ENCODE measurements around the gene MAPK10.

The MAPK10 gene

DNA sequence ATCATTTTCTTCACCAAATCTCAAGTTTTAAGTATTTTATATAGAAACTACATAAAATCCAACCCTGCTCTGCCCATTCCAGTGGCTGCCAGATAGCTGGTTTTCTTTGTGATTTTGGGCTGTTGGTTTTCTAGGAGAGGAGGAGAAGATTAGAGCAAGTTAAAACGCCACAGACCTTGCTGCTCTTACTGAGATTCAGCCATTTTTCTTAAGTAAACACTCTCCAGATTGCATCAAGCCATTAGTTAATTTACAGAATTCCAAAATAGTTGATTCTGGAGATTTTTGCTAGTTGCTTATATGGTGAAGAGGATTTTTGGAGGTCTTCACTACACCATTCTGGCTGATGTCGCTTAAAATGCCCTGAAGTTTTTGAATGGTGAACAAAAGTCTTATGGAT, 366.2 kb downstream of the MAPK10 start:
- Histone ChIP-seq H3K4me1 (ENCODE audit: low read depth, poor library complexity, severe bottlenecking) (no peaks in the 10 kb centered on the region), H3K36me3 (ENCODE audit: insufficient read depth) (no peaks in the 10 kb centered on the region), H2AFZ (ENCODE audit: low read depth) (no peak overlapping the region), H3K4me3 (IDR thresholded peaks at IDR 0.05; ENCODE audit: insufficient read depth, low read depth, low read length) (no peak overlapping the region), H3K27me3 (ENCODE audit: insufficient read depth, low read depth) (no peaks in the 10 kb centered on the region), H4K20me1 (ENCODE audit: insufficient read depth) (no peaks in the 10 kb centered on the region), H3K79me2 (ENCODE audit: insufficient read depth, low read depth) (no peaks in the 10 kb centered on the region), H3K27ac (no peak overlapping the region), H3K4me2 (no peak overlapping the region), H3K9ac (no peak overlapping the region)
- TF ChIP-seq, protein P1, sequence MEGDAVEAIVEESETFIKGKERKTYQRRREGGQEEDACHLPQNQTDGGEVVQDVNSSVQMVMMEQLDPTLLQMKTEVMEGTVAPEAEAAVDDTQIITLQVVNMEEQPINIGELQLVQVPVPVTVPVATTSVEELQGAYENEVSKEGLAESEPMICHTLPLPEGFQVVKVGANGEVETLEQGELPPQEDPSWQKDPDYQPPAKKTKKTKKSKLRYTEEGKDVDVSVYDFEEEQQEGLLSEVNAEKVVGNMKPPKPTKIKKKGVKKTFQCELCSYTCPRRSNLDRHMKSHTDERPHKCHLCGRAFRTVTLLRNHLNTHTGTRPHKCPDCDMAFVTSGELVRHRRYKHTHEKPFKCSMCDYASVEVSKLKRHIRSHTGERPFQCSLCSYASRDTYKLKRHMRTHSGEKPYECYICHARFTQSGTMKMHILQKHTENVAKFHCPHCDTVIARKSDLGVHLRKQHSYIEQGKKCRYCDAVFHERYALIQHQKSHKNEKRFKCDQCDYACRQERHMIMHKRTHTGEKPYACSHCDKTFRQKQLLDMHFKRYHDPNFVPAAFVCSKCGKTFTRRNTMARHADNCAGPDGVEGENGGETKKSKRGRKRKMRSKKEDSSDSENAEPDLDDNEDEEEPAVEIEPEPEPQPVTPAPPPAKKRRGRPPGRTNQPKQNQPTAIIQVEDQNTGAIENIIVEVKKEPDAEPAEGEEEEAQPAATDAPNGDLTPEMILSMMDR (conservative IDR thresholded peaks at IDR 0.05; ENCODE audit: low read depth, low read length): no peak

DNA sequence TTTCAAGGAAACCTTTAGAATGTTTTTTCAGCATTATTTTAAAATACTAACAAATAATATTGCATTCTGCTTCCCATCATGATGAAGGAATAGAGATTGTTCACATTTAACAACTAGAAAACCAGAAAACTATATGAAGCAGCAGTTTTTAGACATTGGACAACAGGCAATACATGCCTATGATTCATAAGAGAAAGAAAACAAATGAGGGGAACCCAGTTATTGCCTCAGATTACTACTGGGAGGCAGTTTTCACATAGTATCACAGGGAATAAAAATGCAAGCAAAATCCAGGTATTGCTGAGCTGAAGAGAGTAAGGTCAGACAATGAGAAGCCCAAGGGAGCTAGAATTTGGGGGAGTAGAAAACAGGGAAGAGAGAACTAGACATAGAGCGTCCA, 373.6 kb downstream of the MAPK10 start:
- H3K79me2 ChIP-seq (ENCODE audit: insufficient read depth, low read depth): no peaks in the 10 kb centered on the region
- no peaks in the 10 kb centered on the region for H4K20me1 ChIP-seq (ENCODE audit: insufficient read depth)
- no peak overlapping the region for H3K4me3 ChIP-seq (IDR thresholded peaks at IDR 0.05; ENCODE audit: insufficient read depth, low read depth, low read length)
- TF ChIP-seq, protein P1 (conservative IDR thresholded peaks at IDR 0.05; ENCODE audit: low read depth, low read length): no peak
- no peak overlapping the region for H3K4me2 ChIP-seq
- no peak overlapping the region for H2AFZ ChIP-seq (ENCODE audit: low read depth)
- H3K9ac ChIP-seq: no peak overlapping the region
- no peaks in the 10 kb centered on the region for H3K27me3 ChIP-seq (ENCODE audit: insufficient read depth, low read depth)
- H3K27ac ChIP-seq: no peak overlapping the region
- H3K4me1 ChIP-seq (ENCODE audit: low read depth, poor library complexity, severe bottlenecking): no peaks in the 10 kb centered on the region
- no peaks in the 10 kb centered on the region for H3K36me3 ChIP-seq (ENCODE audit: insufficient read depth)

DNA sequence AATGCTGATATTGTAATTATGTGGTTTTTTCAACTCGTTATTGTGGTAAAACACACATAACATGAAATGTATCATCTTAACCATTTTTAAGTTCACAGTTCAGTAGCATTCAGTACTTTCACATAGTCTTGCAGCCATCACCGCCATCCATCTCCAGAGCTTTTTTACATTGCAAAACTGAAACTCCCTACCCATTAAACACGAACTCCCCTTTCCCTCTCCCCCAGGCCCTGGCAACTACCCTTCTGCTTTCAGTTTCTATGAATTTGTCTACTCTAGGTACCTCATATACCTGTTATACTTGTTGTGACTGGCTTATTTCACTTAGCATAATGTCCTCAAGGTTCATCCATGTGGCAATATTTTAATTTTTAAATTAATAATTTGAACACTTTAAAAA, 380.6 kb downstream of the MAPK10 start:
- Histone ChIP-seq H3K79me2 (ENCODE audit: insufficient read depth, low read depth) (no peaks in the 10 kb centered on the region), H3K4me1 (ENCODE audit: low read depth, poor library complexity, severe bottlenecking) (peaks cover 22% of the 10 kb centered on the region), H2AFZ (ENCODE audit: low read depth) (0 out of 2 replicates have a peak overlapping the region, but pooled peaks have one; percentile 2), H4K20me1 (ENCODE audit: insufficient read depth) (no peaks in the 10 kb centered on the region), H3K27ac (peak overlapping the region; percentile 3; the same call in 1 of the 2 replicates), H3K27me3 (ENCODE audit: insufficient read depth, low read depth) (no peaks in the 10 kb centered on the region), H3K4me3 (IDR thresholded peaks at IDR 0.05; ENCODE audit: insufficient read depth, low read depth, low read length) (no peak overlapping the region), H3K9ac (no peak overlapping the region), H3K36me3 (ENCODE audit: insufficient read depth) (no peaks in the 10 kb centered on the region), H3K4me2 (peak overlapping the region; percentile 58)
- TF ChIP-seq, protein P1 (conservative IDR thresholded peaks at IDR 0.05; ENCODE audit: low read depth, low read length): no peak

DNA sequence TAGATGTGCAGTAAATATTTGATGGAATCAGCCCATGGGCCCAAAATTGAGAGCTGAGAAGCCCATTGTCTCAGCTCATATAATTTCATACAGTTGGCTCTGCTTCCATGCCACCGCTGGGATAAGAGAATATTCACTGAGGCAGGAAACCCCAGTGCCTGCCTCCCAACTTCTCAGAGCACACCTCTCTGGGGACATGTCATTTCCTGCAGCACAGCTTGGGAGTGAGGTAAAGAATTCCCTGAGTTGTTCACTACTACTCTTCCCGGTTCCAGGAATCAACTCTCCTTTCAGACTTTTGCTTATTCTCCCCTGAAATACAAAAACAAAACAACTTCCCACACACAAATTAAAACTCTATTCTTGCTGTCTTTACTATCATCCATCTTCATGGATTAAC, 389.3 kb downstream of the MAPK10 start:
- Histone ChIP-seq H2AFZ (ENCODE audit: low read depth) (no peak overlapping the region), H3K4me2 (no peak overlapping the region), H3K36me3 (ENCODE audit: insufficient read depth) (no peaks in the 10 kb centered on the region), H3K27ac (no peak overlapping the region), H3K9ac (no peak overlapping the region), H3K27me3 (ENCODE audit: insufficient read depth, low read depth) (no peaks in the 10 kb centered on the region), H3K4me1 (ENCODE audit: low read depth, poor library complexity, severe bottlenecking) (peaks cover 4% of the 10 kb centered on the region), H4K20me1 (ENCODE audit: insufficient read depth) (no peaks in the 10 kb centered on the region), H3K4me3 (IDR thresholded peaks at IDR 0.05; ENCODE audit: insufficient read depth, low read depth, low read length) (no peak overlapping the region), H3K79me2 (ENCODE audit: insufficient read depth, low read depth) (no peaks in the 10 kb centered on the region)
- TF ChIP-seq, protein P1 (conservative IDR thresholded peaks at IDR 0.05; ENCODE audit: low read depth, low read length): no peak
